ENCODE results near the gene AQP1.

AQP1 gene

DNA sequence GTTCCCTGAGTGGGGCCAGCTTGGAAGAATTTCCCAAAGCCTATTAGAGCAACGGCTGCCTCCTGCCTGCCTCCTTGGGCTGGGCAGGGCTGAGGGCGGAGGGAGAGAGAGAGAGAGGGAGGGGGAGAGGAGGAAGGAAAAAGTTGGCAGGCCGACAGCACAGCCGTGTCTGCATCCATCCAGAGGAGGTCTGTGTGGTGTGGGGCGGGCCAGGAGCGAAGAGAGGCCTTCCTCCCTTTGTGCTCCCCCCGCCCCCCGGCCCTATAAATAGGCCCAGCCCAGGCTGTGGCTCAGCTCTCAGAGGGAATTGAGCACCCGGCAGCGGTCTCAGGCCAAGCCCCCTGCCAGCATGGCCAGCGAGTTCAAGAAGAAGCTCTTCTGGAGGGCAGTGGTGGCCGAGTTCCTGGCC is at the start of gene AQP1:
Gene AQP1 (plus strand): TSS at position 293 of the 409 bp plus-strand sequence. CDS start 57 bp downstream, at position 350.
- DNase-seq (ENCODE audit: low read depth), result no peak

- no peak for DNase-seq (ENCODE audit: low read depth)
Observed at GRCh38 chr7:30862995-30863705, 48.5 kb upstream of the AQP1 start.

DNA sequence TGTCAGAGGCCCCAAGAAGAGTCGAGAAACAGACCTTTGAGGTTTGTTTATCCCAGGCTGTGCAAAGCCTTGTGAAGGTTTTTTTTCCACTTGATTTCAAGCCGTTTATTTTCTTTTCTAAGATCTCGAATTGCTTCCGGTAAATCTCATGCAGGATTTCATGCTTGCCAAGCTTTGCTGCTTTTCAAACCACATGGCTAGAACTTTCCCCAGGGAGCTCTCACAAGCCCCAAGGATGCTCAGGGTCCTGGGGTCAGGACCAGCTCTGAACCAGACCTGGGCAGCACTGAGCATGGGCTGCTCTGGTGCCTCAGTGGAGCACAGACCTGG is 48.0 kb upstream of the AQP1 start:
- no peak for DNase-seq (ENCODE audit: low read depth)

DNA sequence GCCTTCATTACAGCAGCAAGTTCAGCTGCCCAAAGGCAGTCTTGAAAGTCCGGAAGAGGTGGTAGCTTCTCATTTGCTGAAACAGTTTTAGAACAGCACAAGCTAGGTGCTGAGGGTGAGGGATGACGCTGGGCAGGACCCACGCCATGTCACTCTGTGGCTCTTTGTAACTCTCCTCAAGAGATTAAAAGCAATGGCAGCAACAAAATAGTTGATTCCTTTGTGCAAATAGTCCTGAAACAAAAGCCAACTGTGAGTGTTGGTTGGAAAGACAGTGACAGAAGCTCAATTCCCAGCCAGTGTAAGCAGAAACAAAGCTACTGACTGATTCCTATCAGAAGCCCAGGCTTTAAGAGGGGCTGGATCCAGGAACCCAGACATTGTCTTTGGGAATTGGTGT is 47.6 kb upstream of the AQP1 start:
- no peak for DNase-seq (ENCODE audit: low read depth)

DNA sequence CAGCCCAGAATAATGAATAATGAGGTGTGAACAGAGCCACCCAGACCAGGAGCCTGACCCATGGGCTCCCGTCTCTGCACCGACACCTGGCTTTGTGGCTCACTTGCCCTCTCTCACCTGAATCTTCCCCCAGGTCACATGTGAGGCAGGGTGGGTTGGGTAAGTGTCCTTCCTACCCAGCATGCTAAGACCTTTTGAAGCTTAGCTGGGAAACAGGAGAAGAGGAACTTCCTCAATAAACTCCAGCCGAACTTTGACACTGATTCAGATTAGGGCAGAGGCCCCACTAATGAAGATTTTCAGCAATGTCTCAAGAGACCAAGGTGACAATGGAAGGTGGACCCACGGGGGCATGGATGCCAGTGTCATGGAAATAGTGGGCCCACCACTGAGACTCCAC is 46.6 kb upstream of the AQP1 start:
- DNase-seq (ENCODE audit: low read depth), result no peak

DNA sequence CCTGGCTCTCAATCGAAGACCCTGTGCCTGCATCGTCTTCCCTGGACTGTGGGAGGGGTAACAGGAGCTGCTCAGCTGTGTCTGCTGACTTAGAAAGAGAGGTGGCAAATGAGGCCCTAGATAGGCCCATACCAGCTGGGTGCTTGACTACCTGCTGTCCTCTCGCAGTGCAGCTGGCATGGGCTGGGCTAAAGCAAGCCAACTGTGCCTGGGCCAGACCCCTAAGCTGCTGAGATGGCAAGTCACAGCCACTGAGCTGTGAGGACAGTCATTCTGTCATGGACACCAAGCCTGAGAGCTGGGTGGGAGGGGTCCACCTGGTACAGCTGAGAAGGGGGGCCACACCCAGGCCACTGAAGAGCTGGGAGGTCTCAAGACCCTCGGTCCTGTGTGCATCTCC is 45.8 kb upstream of the AQP1 start:
- DNase-seq (ENCODE audit: low read depth), result no peak

GRCh38 chr7:30866939-30867338 is 44.7 kb upstream of the AQP1 start:
- DNase-seq (ENCODE audit: low read depth), result no peak

DNA sequence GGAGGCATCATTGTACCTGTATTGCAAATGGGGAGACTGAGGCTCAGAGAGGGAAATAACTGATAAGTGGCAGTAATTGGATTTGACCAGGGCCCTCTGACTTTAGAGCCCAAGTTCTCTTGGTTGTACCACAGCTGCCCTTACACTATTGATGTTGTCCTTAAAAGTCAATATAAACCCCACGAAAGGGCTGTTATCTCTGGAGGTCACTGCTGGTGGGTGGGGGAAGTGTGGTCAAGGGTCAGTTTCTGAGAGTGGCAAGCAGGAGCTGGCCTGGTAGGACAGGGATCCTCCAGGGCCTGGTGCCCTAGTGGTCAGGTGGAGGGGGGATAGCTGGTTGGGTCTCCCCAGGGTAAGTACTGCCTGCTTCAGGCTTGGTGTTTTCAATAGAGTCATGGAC is 44.2 kb upstream of the AQP1 start:
- no peak for DNase-seq (ENCODE audit: low read depth)

- DNase-seq (ENCODE audit: low read depth), result no peak
Observed at GRCh38 chr7:30869794-30870611, 41.6 kb upstream of the AQP1 start.

- DNase-seq (ENCODE audit: low read depth), result no peak
Observed at GRCh38 chr7:30870821-30871518, 40.7 kb upstream of the AQP1 start.

DNA sequence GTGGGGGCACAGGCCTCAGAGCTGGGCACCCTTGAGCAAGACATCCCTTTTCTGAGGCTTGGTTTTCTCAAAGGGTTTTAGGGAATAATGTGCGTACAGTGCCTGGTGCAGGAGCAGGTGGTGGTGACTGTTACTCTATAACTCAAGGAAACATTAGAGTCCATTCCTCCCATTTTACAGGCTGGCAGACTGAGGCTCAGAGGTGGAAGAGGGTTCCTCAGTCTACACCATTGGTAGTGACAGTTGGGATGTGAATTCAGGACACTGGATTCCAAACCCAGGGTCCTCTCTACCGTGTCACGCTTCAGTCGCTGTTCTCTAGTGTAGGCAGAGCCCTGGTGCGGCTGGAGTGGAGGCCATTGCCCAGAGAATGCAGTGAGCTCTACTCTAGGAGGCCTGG is 40.0 kb upstream of the AQP1 start:
- no peak for DNase-seq (ENCODE audit: low read depth)

GRCh38 chr7:30873207-30873606 is 38.4 kb upstream of the AQP1 start:
- DNase-seq (ENCODE audit: low read depth), result no peak

GRCh38 chr7:30873656-30874055 is 38.0 kb upstream of the AQP1 start:
- no peak for DNase-seq (ENCODE audit: low read depth)

DNA sequence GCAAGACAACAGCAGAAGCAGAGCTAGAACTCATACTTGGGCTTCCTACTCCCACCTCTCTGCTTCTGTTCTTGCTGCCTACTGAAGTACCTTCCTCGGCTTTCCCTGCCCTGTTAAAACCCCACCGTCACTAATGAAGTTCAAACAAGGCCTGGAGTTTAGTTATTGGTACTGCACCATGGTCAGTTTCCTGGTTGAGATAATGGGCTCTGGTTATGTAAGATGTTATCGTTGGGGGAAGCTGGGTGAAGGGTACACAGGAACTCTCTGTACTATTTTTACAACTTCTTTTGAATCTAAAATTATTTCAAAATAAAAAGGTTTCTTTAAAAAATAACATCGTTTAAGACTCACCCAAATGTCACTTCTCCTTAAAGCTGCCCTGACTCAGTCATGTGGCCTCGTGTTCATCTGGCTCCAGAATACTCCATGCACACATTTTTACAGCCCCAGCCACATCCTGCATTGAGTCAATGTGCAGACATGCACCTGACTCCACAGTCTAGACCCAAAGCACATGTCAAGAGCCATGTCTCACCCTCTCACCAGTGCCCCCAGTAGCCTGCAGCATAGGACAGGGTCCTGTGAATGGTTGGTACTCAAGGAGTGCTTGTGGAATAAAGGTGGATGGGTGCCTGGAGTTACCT is 36.9 kb upstream of the AQP1 start:
- no peak for DNase-seq (ENCODE audit: low read depth)

DNA sequence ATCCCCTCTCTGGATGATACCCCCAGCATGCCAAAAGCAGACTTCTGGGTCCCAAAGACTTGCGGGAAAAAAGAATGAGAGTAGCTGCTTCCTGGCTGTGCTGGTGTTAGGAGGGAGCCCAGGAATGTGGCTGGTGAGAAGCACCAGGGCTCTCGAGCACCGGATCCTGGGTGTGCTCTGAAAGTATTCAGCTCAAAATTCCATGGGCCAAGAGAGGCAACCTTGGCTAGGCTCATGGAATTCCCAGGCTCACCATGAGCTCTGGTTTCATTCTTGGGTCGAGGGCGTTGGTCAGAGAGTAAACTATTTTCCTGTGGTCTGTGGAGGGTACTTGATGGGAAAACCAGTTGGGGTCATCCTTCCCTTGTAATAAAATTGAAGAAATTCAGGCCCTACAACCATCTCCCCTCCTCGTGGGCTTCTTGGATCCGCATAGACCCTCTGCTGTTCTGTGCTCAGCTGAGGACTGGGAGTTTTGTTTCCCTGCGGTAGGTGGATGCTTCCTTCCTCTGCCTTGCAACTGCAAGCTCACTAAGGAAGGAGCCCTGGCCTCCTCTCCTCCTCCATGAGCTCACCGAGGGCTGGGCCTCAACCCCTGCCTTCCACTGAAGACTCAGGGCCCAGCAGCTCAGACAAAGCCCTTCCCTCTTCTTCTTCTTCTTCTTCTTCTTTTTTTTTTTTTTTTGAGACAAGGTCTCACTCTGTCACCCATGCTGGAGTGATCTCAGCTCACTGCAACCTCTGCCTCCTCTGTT is 34.5 kb upstream of the AQP1 start:
- DNase-seq (ENCODE audit: low read depth), result no peak

GRCh38 chr7:30877993-30878392 is 33.7 kb upstream of the AQP1 start:
- no peak for DNase-seq (ENCODE audit: low read depth)

DNA sequence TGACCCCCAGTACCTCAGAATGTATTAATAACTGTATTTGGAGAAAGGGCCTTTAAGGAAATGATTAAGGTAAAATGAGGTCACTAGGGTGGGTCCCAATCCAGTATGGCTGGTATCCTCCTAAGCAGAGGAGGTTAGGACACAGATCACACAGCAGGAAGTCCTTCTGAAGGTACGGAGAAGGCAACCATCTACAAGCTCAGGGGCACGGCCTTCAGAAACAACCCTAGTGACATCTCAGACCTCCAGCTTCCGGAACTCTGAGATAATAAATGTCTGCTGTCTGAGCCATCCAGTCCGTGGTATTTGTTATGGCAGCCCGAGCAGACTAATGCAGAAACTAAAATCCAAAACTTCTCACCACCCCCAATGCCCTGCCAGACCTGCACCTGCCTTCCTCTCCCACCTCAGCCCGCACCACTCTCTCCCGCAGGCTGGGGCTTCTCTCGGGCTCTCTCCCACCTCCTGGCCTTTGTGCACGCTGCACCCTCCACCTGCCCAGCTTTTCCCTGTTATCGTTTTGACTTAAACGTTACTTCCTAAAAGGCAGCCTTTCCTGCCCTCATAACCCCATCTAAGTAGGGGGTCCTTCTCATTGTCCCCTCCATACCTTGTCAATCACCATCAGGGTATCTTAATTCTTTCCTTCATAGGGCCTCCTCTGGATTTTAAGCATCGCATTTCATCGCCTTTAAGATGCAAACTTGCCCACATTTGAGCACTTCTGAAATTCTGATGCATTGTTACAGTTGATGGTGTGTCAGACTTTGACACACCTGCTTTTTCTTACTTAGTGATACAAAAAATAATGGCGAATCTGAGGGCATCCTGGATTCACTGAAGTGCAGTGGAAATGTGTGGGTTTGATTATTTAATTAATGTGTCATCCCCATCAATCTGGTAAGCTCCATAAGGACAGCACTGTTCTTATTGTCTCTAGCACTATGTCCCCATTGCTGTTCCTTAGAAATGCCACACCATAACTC is 32.2 kb upstream of the AQP1 start:
- no peak for DNase-seq (ENCODE audit: low read depth)

GRCh38 chr7:30880125-30880720 is 31.4 kb upstream of the AQP1 start:
- no peak for DNase-seq (ENCODE audit: low read depth)

- no peak for DNase-seq (ENCODE audit: low read depth)
Observed at GRCh38 chr7:30880941-30881340, 30.7 kb upstream of the AQP1 start.

DNA sequence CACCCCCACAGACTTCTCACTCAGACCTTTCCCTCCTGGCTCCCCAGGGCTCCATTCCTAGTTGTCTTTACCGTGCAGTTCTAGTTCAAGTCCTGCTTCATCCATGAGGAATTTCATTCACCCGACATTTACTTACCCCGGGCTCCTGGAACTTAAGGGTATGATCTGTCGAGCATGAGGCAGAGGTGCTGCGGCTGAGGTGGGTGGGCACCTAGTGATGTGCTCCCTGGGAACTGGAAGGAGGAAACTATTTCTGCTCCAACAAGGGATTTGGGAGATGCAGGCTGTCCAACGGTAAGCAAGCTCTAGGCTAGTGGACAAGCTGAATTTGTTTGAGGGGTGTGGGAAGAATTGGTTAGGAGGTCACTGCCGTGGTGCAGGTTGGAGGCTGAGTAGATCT is 30.2 kb upstream of the AQP1 start:
- no peak for DNase-seq (ENCODE audit: low read depth)

Measured in activated T-cell treated with anti-CD3 and anti-CD28 coated beads for 24 hours (primary cell).